ENCODE measurements around the gene OPA1.

GRCh38 chr3:193546129-193546528 lies 46.9 kb upstream of the OPA1 start:
- TF ChIP-seq CTCF (conservative IDR thresholded peaks at IDR 0.05; ENCODE audit: low read length) = no peak
- TF ChIP-seq EZH2phosphoT487 (IDR thresholded peaks at IDR 0.05; ENCODE audit: borderline replicate concordance) = no peak
